Measurements from ENCODE around the gene OR52J3.
"Not testable (repeated sequence)": the region's sequence is repeated elsewhere in the genome, so short reads cannot be mapped to it uniquely, and the experiment has no call there.

The OR52J3 gene

DNA sequence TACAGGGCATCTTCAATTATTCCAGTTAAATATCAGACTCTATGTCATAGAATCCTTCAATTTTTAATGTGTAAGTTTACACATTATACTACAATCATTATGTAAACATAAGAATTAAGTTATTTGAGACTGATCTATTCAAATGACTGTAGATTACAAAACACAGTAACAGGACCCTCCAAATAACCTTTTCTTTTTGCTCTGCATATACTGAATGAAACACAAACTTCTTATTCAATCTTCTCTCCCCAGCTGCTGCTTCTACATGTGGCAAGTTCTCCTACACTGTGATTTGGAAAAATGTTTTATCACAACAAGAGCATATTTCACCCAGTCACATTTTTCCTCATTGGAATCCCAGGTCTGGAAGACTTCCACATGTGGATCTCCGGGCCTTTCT lies at the start of gene OR52J3:
Gene OR52J3 (plus strand): TSS at position 301 of the 400 bp plus-strand sequence. CDS start 0 bp downstream, at position 301.
- DNase-seq: no peak

DNA sequence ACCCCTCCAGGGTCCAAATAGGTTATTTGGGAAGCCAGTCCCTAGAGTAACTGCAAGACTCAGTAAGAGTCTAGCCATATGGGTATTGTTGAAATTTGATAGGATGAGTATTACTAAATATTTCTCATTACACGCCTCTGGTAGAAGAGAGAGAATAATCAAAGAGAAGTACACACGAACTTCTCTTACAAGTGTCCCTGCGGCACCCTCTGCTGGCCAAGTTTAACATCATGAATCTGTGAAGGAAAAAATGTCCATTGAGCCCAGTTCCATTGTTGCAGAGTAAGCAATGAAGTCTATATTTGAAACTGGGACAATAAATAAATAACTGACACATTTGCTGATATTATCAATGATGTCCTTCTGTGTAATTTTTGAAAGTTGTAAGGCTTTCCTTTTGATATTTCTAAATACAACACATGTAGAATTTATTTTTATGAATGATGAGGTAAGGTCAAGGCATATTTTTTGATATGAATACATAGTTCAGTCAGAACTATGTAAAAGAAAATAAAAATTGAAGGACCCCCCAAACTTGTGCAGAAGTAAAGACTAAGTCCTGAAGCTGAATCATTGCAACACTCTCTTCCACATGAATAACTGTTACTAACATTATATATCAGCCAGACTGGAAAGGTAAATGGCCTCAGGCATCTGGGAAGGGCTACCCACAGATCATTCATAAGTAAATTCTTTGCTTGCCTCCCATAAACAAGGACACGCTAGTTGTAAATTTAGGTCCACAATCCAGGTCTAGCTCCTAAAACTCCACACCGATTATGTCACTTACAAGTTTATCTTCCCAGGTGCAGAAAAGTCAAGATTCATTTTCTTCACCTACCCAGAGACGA lies 41.7 kb upstream of the OR52J3 start:
- DNase-seq: no peak

DNA sequence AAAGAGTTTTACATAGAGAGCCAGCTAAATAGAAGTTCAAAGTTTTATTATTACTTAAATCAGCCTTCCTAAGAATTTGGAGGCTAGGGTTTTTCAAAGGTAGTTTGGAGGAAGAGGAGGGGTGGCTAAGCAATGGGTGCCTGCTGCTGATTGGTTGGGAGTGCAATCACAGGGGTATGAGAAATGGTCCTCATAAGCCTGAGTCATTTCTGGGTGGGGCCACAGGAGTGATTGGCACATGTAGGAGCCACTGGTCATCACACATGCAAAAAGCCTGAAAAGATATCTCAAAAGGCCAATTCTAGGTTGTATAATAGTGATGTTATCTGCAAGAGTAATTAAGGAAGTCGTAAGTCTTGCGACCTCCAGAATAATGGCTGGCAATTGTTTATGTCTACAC lies 38.8 kb upstream of the OR52J3 start:
- no peak for DNase-seq

DNA sequence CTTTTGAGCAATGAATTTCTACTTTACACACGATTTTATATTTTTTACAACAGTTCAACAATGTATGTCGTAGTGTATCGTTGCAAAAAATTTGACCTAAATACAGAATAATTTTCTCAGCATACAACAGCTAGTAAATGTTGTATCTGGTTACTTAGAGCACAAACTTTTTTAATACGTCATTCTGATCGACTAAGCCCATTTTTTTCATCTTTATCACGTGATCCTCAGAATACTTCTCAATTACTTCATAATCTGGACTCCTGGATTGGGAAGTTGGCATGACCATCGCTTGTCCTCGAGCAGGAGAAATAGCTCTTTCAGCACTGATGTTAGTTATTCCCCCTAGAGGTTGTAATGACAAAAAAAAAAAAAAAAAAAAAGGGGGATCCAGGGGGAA lies 35.1 kb upstream of the OR52J3 start:
- DNase-seq: no peak

DNA sequence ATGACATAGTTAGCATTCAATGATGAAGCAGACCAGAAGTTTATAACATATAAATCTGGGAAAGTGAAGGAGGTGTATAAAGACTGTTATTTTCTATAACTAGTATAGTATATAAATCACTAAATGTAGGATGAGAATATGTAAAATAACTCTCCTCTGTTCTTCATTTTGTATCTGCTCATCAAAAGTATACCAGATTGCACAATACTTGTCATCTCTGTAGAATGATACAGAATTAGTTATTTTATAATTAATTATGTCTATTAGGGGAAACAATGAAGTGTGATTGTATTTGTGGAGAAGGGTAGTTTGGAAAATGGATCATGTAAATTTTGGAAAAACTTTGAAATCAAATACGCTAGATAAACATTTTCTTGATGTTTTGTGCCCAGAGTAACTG lies 33.3 kb upstream of the OR52J3 start:
- no peak for DNase-seq

DNA sequence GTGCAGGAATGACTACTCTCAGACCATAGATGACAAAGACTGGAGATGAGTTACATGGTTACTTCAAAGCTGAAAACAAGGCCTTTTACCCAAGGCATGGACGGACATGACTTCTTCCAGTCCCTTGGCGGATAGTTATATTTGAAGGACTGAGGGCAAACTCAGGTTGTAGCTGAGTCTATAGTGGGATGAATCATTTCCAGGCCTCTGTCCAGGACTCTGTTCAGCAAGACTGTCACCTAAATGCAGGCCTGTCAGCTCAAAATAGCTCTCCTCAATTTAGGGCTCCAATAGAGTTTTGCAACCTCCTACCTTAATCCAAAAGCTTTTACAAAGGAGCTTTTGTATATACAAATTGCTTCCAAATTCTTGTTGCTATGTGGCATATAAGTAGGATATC lies 24.3 kb upstream of the OR52J3 start:
- DNase-seq: no peak

DNA sequence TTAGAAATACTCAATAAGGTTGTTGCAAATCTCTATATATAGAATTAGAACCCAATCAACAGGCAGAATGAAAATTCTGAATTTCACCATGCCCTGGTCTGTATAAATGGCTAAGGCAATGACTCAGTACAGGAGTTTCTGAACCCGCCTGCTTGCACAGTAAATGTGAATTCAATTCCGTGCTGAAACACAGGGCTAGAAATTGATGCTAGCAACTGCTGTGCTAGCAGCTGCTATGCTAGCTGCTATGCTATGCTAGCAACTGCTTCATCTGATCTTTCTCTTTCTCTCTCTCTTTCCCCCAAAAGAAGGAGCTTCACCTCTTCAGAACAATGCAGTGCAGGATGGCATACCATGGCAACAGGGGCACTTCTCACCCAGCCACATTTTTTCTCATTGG lies 9.7 kb upstream of the OR52J3 start:
- DNase-seq: no peak

DNA sequence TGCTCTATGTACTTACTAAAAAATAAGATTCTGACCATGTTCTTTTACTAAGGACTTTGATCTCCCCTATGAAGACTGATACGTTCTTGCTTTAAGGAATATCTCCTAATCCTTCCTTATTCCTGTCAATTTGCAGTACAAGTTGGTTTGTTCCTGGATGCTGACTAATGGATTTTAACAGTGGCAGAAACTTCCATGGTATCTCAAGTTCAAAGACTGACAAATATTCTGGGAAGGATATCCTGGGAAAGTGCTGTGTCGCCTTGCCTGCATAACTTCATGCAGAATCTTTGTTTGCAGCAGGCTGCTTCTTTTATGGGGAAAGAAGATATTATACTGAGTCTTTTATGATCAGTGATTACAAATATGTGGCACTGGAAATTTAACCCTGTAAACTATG lies 8.4 kb upstream of the OR52J3 start:
- DNase-seq: no peak

DNA sequence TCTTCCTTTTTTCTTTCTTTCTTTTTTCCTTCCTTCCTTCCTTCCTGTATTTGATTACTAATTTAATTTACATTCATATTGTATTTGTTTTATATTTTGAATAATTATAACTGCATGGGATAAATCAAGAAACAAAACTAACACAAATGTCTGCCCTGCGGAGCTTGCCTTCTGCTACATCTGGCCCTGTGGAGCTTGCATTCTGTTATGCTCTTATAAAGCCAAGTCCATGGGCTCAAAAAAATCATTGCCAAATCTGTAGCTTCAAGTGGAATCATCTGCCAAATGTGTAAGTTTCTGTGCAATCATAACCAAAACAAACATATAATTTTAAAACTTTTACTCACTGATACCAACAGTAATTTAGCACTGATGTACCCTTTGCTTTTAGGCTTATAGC lies 8.0 kb upstream of the OR52J3 start:
- no peak for DNase-seq

DNA sequence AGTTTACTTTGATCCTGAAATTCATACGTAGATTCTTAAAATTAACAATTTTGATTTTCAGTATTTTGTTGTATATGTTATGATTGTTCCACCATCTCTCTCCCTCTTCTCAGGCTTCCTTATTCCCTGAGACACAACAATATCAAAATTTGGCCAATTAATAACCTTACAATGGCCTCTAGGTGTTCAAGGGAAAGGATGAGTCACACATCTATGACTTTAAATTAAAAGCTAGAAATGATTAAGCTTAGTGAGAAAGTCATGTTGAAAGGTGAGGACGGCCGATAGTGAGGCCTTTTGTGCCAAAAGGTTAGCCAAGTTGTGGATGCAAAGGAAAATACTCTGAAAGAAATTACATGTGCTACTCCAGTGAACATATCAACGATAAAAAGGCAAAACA lies 5.5 kb upstream of the OR52J3 start:
- no peak for DNase-seq

DNA sequence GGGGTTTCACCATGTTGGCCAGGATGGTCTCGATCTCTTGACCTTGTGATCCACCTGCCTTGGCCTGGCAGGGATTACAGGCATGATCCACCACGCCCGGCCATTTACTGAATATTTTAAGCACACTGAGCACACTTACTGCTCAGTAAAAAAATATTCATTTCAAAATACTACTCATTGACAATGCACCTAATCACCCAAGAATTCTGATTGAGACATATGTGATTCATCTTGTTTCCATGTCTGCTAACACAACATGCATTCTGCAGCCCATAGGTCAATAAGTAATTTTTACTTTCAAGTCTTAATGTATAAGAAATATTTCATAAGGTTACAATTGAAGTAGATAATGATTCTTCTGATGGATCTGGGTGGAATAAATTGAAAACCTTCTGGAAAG lies 4.2 kb upstream of the OR52J3 start:
- DNase-seq: no peak

DNA sequence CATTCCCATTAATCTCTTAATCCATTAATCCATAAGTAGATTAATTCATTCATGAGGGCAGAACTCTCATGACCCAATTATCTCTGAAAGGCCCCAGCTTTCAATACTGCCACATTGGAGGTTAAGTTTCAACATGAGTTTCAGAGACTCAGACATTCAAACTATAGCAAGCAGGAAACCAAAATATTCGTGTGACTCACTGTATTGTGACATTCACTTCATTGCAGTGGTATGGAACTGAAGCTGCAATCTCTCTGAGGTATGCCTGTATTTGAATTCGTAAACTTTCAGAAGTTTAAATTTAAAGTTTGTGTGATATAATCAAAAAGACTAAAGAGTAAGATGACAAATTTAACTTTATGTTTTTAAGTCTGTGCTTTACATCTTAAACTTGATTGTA lies 2.9 kb upstream of the OR52J3 start:
- DNase-seq: no peak

DNA sequence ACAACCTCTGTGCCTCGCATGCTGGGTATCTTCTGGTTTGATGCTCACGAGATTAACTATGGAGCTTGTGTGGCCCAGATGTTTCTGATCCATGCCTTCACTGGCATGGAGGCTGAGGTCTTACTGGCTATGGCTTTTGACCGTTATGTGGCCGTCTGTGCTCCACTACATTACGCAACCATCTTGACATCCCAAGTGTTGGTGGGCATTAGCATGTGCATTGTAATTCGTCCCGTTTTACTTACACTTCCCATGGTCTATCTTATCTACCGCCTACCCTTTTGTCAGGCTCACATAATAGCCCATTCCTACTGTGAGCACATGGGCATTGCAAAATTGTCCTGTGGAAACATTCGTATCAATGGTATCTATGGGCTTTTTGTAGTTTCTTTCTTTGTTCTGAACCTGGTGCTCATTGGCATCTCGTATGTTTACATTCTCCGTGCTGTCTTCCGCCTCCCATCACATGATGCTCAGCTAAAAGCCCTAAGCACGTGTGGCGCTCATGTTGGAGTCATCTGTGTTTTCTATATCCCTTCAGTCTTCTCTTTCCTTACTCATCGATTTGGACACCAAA lies 516 bp downstream of the OR52J3 start:
- no peak for DNase-seq

DNA sequence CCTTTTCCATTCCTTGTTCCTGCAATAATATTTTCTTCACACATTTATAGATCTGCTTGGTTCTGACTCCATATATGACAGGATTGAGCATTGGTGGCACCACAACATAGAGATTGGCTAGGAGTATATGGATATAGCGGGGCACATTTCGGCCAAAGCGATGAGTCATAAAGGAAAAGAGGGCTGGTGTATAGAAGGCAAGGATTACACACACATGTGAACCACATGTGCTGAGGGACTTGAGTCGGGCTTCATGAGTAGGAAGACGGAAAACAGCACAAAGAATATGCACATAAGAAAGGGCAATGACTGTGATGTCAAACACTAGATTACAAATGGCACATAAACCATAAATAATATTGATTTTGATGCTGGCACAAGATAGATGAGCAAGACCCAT lies 12.4 kb downstream of the OR52J3 start:
- DNase-seq: not testable (repeated sequence)

DNA sequence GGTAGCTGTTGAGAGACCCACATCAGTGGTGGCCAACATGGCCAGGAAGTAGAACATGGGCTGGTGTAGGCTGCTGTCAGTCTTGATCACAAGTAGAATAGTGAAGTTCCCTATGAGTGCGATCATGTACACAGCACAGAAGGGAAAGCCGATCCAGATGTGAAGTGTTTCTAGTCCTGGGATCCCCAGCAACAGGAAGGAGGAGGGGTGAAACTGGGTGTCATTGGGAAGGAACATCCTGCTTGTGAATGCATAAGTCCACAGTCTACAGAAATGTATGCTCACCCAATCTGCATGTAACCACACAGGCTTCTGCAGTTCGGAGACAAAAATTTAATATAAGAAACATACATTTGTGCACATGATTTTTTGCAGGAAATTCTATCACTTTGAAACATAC lies 13.1 kb downstream of the OR52J3 start, which contains the start of gene OR52E2:
Gene OR52E2 (minus strand): TSS at position 237 of the 400 bp plus-strand sequence. CDS start 0 bp downstream, at position 237.
- no peak for DNase-seq

DNA sequence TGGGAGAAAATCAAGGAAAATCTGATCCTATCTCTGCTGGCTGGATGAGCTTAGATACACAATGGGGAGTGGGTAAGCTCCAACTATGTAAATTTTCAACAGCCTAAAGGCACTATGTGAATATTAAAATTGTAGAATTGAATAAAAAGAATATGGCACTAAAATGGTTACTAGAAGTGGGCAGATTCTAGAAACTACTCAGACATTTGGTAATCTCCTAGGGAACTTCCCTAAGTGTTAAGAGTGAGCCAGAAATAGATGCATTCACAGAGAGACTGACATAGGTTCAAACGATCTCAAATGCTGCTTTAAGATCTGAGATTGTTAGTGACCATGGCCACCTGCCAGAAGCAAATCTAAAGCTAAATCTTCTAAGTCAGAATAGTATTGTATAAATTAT lies 18.7 kb downstream of the OR52J3 start:
- DNase-seq: no peak

DNA sequence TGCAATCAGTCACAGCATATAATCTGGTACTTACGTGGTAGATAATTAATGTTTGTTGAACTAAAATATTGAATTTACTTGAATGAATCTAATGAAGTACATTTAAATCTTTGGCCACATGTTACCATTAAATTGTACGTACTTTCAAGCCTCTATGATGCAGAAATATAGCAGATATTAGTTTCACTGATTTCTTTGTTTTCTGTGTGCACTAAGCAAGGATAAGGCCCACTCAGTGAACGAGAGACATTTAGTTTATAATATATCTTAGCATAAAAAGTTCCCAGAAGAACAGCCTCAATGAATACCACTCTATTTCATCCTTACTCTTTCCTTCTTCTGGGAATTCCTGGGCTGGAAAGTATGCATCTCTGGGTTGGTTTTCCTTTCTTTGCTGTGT lies 22.9 kb downstream of the OR52J3 start, which contains the start of gene OR52E1:
Gene OR52E1 (plus strand): TSS at position 301 of the 400 bp plus-strand sequence.
- DNase-seq: no peak

DNA sequence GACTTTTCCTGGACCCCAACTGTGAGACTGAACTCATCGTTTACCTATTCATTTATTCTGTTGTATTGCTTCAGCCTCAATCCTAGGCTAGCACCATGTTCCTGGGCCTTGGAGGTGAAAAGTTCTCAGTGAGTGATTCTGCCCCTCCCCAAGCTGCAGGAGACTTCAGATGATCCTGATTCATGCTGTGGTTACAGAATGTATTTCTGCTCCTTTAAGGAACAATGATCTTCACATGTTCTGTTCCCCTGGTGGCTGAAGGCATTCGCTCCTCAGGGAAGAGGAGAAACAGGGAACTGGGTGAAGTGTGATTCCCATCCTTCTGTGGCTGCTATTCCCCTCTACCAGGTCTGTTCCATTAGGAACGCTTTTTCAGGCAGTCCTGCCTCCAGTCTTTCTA lies 25.5 kb downstream of the OR52J3 start:
- DNase-seq: no peak

DNA sequence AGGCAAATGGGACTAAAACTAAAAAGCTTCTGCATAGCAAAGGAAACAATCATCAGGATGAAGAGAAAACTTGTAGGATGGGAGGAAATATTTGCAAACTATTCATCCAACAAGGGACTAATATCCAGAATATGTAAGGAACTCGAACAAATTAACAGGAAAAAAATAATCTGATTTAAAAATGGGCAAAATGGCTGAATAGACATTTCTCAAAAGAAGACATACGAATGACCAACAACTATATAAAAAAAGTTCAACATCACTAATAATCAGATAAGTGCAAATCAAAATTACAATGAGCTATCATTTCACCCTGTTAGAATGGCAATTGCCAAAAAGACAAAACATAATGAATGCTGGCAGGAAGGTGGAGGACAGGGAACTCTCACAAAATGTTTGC lies 35.1 kb downstream of the OR52J3 start:
- no peak for DNase-seq

DNA sequence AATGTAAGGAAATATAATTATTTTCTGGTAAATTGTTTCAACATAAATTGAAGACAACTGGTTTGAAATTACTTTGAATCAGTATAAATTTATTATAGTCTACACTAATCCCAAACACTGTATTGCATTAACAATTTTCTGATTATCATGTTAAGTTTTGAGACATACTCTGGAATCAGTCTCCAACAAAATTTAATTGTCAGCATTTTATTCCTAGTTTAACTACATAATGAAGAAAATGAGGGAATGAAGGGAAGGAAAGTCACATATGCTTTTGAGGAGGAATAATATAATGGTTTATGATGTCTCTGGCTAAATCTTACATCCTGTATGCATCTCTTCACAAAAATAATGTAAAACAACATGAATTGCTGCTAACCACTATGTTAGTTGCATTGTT lies 37.3 kb downstream of the OR52J3 start:
- DNase-seq: no peak

DNA sequence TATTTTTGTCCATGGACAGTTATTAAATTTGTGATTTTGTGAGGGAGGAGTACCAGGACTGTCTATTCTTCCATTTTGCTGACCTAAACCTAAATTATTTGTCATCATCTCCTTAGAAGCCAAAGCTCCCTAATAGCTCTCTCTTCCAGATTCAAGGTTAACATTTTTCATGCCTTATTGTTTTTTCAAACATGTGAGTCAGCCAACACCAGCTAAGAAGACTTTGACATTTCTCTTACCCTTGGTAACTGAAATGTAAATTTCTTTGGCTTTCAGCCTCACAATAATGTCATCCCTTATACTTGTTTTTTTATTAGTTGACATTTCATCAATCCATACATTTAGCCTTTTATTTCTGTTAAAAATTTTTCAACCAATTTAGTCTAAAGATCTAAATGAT lies 42.2 kb downstream of the OR52J3 start:
- DNase-seq: no peak

DNA sequence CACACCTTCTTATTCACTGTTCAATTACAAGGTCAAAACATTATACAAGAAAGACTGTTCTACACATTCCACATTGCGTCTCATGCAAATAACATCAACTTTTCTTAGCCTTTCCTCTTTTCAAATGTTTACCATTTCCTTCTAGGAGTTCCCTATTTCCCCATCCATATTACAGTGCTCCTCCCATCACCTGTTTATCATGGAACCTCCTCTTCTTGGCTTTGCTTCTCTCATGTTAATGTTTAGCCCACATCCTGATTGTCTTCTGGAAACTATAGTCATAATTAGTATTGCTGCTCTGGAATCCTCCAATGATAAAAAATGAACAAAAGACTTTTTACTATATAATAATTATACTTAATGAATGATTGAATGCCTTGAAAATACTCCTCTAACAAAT lies 44.3 kb downstream of the OR52J3 start:
- DNase-seq: no peak

DNA sequence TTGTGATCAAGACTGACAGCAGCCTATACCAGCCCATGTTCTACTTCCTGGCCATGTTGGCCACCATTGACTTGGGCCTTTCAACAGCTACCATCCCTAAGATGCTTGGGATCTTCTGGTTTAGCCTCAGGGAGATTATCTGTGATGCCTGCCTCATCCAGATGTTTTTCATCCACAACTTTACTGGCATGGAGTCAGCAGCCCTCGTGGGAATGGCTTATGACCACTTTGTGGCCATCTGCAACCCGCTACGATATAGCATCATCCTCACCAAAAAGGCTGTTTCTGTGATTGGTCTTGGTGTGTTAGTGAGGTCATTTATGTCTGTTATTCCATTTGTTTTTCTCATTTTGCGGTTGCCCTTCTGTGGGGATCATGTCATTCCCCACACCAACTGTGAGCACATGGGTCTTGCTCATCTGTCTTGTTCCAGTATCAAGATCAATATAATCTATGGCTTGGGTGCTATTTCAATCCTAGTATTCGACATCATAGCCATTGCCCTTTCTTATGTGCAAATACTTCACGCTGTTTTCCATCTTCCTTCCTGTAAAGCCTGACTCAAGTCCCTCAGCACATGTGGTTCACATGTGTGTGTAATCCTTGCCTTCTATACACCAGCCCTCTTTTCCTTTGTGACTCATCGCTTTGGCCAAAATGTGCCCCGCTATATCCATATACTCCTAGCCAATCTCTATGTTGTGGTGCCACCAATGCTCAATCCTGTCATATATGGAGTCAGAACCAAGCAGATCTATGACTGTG lies 46.7 kb downstream of the OR52J3 start:
- no peak for DNase-seq

DNA sequence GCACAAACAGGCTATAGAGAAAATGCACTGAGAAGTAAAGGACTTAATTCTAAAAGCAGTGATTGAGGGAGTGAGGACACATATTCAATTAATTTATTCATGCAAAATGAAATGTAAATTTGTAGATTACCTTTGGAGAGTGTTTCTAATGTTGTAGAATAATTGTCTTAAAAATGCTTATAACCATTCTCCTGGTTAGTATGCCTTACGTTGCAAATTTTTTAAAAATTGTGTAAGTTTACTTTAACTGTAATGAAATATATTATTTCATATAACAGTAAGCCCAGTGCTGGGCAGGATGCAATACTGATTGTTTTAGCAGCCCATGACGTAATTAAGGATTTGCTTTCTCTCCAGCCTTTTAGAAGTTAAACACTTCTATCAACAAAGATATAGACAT lies 49.7 kb downstream of the OR52J3 start:
- no peak for DNase-seq

Measured in GF-D8 (cell line).